Testis (tissue), 3 donors: Measurements from ENCODE around the gene AMBP. TPM values are rescaled to one million over a fixed set of nuclear protein-coding genes. Genes with fewer than 3 reads are reported as not detected.

Experiments
- DNase-seq: peaks from one replicate; pipeline ENCODE4 v3.0.0-alpha.2; 2019
- H3K27ac ChIP-seq, 2 donors: fragments of 200-600 bp; sonication (generic); one replicate each; pipeline ENCODE4 v1.5.1; 2019
- H3K27me3 ChIP-seq: fragments of 200-600 bp; sonication (generic); one replicate; pipeline ENCODE4 v1.5.1; 2019
- H3K36me3 ChIP-seq: fragments of 200-600 bp; sonication (generic); one replicate; pipeline ENCODE4 v1.5.1; 2017; ENCODE audit warnings: low read depth; ENCODE audit errors: missing control alignments
- H3K4me1 ChIP-seq: fragments of 200-600 bp; sonication (generic); one replicate; pipeline ENCODE4 v1.5.1; 2019
- H3K4me3 ChIP-seq, 2 donors: fragments of 200-600 bp; sonication (generic); one replicate each; pipeline ENCODE4 v1.5.1; 2017 to 2019
- H3K9me3 ChIP-seq: fragments of 200-600 bp; sonication (generic); one replicate; pipeline ENCODE4 v1.5.1; 2017
- CTCF ChIP-seq, 3 experiments: fragments of 450-650 bp in 2 of 3; fragments of 200-600 bp in 1 of 3; sonication (generic) in 1 of 3; IDR thresholded peaks; one replicate each; pipeline ENCODE4 v1.5.1; 2016 to 2019; ENCODE audit warnings: antibody characterized with exemption in 3 of 3, mild to moderate bottlenecking in 2 of 3, moderate library complexity in 1 of 3
- POLR2A ChIP-seq: fragments of 450-650 bp; IDR thresholded peaks from one replicate; pipeline ENCODE4 v1.6.1; 2017; ENCODE audit warnings: antibody characterized with exemption, mild to moderate bottlenecking, moderate library complexity
- whole genome bisulfite sequencing, 2 donors: methylation state at CpG; one replicate each; pipeline ENCODE4 v1.1.5; 2018; 5-methylcytosine and 5-hydroxymethylcytosine counted together
- intact Hi-C: fragments of 100-400 bp; cut with DNase I; formaldehyde crosslinking; loops from one replicate; pipeline ENCODE4 v1.15.1; 2023; ENCODE audit warnings: low total_unique reads
- polyA plus RNA-seq: library from polyadenylated mRNA; stranded (reverse); fragments of 350-450 nt; fragmentation: Illumina TruSeq; extraction: RNeasy Lipid Tissue Mini Kit (QIAGEN cat#74804); gene quantifications from one replicate; pipeline ENCODE4 v1.2.3, GENCODE V29; 2014; ENCODE audit warnings: low read depth, low replicate concordance; ENCODE audit not compliant: insufficient read depth
- total RNA-seq, 2 donors: library from RNA; depleted of rRNA; stranded (reverse); fragments of >200 nt; gene quantifications; one replicate each; pipeline ENCODE4 v1.2.3, GENCODE V29; 2016

AMBP gene
- total and polyA plus RNA-seq, 3 donors from 2014 or later, result 0.47 to 0.88 (median 0.68) TPM

GRCh38 chr9:114096041-114096511 is 18.0 kb upstream of the AMBP start:
- Histone ChIP-seq H3K36me3 (no peaks in the 10 kb centered on the region), H3K27me3 (no peaks in the 10 kb centered on the region), H3K4me3 (no peak overlapping the region), H3K4me1 (no peaks in the 10 kb centered on the region), H3K9me3 (no peaks in the 10 kb centered on the region), H3K27ac (no peak overlapping the region)
- WGBS, 2 donors, result 93 to 94% methylated on average over 9 of the region's 9 CpGs
- TF ChIP-seq POLR2A (no peak), CTCF (IDR thresholded peaks at IDR 0.05) (no peak)
- intact Hi-C loops, result no loop called here
- no peak for DNase-seq

- Histone ChIP-seq H3K27me3 (no peaks in the 10 kb centered on the region), H3K4me3 (no peak overlapping the region), H3K36me3 (no peaks in the 10 kb centered on the region), H3K4me1 (no peaks in the 10 kb centered on the region), H3K9me3 (no peaks in the 10 kb centered on the region), H3K27ac (no peak overlapping the region)
- 94 to 100% methylated on average over 1 to 12 of the region's 12 CpGs for WGBS, 2 donors
- intact Hi-C loops, result no loop called here
- TF ChIP-seq CTCF (IDR thresholded peaks at IDR 0.05), result no peak
- TF ChIP-seq POLR2A, result no peak
- DNase-seq, result no peak
Measured at GRCh38 chr9:114094971-114095370, 16.9 kb upstream of the AMBP start.

GRCh38 chr9:114093761-114094505 is 15.8 kb upstream of the AMBP start:
- intact Hi-C loops, result no loop called here
- no peak overlapping the region for H3K27ac ChIP-seq
- H3K9me3 ChIP-seq, result no peaks in the 10 kb centered on the region
- H3K4me1 ChIP-seq, result no peaks in the 10 kb centered on the region
- no peaks in the 10 kb centered on the region for H3K27me3 ChIP-seq
- TF ChIP-seq POLR2A (no peak), CTCF (IDR thresholded peaks at IDR 0.05) (no peak)
- no peak for DNase-seq
- H3K36me3 ChIP-seq, result no peaks in the 10 kb centered on the region
- WGBS, 2 donors, result 91 to 98% methylated on average over 7 to 9 of the region's 9 CpGs
- no peak overlapping the region for H3K4me3 ChIP-seq

GRCh38 chr9:114093031-114093471 is 15.0 kb upstream of the AMBP start:
- H3K4me1 ChIP-seq, result no peaks in the 10 kb centered on the region
- no peak for DNase-seq
- H3K27me3 ChIP-seq, result no peaks in the 10 kb centered on the region
- 93 to 95% methylated on average over 4 of the region's 4 CpGs for WGBS, 2 donors
- no peaks in the 10 kb centered on the region for H3K36me3 ChIP-seq
- H3K4me3 ChIP-seq, result no peak overlapping the region
- no peaks in the 10 kb centered on the region for H3K9me3 ChIP-seq
- intact Hi-C loops, result no loop called here
- TF ChIP-seq CTCF (IDR thresholded peaks at IDR 0.05) (no peak), POLR2A (no peak)
- no peak overlapping the region for H3K27ac ChIP-seq

GRCh38 chr9:114092336-114092735 is 14.2 kb upstream of the AMBP start:
- WGBS, 2 donors, result 94 to 96% methylated on average over 3 to 4 of the region's 4 CpGs
- Histone ChIP-seq H3K27ac (no peak overlapping the region), H3K4me1 (no peaks in the 10 kb centered on the region), H3K36me3 (no peaks in the 10 kb centered on the region), H3K27me3 (no peaks in the 10 kb centered on the region), H3K4me3 (no peak overlapping the region), H3K9me3 (no peaks in the 10 kb centered on the region)
- no peak for TF ChIP-seq CTCF (IDR thresholded peaks at IDR 0.05)
- TF ChIP-seq POLR2A, result no peak
- DNase-seq, result no peak
- intact Hi-C loops, result no loop called here
